Activated naive CD4-positive, alpha-beta T cell treated with anti-CD3 and anti-CD28 coated beads, Interleukin-2, amount 50 U/mL, for 72 hours (primary cell): ENCODE results near the gene INAVA. TPM values are rescaled to one million over a fixed set of nuclear protein-coding genes. Genes with fewer than 3 reads are reported as not detected.

Source experiments
- ATAC-seq, 2 donors: fragments of 150-1000 bp; cut with Tn5 transposase; 2 replicates each; pipeline ENCODE4 v1.10.0; 2021; ENCODE audit warnings: mild to moderate bottlenecking in 2 of 2, moderate library complexity in 2 of 2
- DNase-seq, 2 donors: peaks; one replicate each; pipeline ENCODE4 v3.0.0; 2021 to 2022; ENCODE audit warnings: low spot score in 2 of 2
- H3K27ac Mint-ChIP-seq, 2 donors: one replicate each; pipeline ENCODE4 v1.8.0; 2022; ENCODE audit warnings: mild to moderate bottlenecking in 2 of 2, mixed read lengths in 2 of 2
- H3K36me3 Mint-ChIP-seq, 2 donors: one replicate each; pipeline ENCODE4 v1.8.0; 2022; ENCODE audit warnings: mixed read lengths in 2 of 2
- H3K9me3 Mint-ChIP-seq, 2 donors: one replicate each; pipeline ENCODE4 v1.8.0; 2022; ENCODE audit warnings: mixed read lengths in 2 of 2
- total RNA-seq, 2 donors: library from RNA; stranded (reverse); gene quantifications; one replicate each; pipeline ENCODE4 v1.2.3, GENCODE V29; 2022

INAVA gene, protein sequence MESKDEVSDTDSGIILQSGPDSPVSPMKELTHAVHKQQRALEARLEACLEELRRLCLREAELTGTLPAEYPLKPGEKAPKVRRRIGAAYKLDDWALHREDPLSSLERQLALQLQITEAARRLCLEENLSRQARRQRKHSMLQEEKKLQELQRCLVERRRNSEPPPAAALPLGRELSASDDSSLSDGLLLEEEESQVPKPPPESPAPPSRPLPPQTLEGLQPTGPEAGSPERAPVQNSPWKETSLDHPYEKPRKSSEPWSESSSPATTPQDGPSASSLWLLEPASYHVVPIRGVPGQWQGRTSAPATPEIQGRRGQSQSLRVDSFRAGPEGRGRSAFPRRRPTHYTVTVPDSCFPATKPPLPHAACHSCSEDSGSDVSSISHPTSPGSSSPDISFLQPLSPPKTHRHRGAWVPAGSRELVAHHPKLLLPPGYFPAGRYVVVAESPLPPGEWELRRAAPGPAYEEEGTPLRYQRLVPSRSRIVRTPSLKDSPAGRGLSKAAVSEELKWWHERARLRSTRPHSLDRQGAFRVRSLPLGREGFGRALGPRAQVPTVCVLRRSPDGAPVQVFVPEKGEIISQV
- under 1 TPM; 0.09 to 0.88 TPM for total RNA-seq

DNA sequence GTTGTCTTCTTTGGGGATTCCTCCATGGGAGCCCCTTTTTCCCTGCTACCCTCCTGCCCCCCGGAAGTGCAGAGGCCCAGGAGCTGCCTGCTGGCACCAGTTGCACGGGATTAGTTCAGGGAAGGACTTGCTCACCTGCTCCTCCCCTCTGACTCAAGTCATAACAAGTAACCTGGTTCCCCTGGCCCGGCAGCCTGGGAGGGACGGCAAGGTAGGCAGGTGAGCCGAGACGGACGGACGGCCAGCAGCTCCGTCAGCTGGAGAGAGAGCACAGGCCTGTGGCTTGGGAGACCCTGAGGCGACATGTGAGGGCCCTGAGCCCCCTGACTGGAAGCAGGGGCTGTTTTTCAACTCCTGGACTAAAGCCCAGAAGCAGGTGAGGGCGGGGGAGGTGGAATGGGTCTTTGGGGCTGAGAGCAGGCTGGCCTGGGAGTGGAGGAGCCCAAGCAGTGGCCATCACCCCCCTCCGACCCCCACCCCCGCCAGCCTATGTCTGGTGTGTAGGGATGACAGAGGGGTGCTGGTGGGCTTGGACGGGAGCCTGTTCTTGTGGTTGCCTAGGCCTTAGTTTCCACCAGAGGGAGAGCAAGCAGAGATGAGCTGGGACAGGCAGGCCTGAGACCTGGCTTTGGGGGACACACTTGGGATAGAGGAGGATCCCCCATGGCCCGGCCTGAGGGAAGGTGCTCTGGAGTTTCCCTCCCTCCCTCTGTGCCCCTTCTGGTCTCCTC lies at the start of gene INAVA:
Gene INAVA, plus strand, starts transcription at position 189 of the 731 bp plus-strand sequence. CDS start 3,501 bp downstream, outside the sequence.
- ATAC-seq, result no peak
- no peak for DNase-seq
- Mint-ChIP-seq H3K9me3 (no peaks in the 10 kb centered on the region), H3K36me3 (peaks cover 0 to 4% of the 10 kb centered on the region in 2 donors), H3K27ac (no peak within 1 kb of the TSS)

DNA sequence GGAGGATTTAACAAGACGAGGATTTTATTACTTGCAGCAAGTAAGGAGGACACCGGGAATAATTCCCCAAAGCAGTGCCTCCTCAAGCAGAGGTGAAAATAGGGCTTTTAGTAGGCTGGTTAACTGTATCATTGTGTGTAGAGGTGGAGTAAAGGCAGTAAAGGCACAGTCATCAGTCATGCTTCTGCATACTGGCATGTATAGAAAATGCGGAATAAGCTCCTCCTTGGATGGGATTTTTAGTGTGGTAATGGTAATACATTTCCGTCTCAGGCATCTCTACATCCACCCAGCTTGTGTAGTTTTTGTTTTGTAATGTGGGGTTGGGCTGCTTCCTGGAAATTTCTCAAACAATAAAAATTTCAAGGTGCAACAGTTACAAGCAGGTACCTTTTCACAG lies 49.3 kb upstream of the INAVA start:
- DNase-seq (no peak), ATAC-seq (no peak)
- H3K9me3 Mint-ChIP-seq, result no peaks in the 10 kb centered on the region
- peaks cover 11 to 17% of the 10 kb centered on the region in 2 donors for H3K36me3 Mint-ChIP-seq
- no peak overlapping the region for H3K27ac Mint-ChIP-seq

DNA sequence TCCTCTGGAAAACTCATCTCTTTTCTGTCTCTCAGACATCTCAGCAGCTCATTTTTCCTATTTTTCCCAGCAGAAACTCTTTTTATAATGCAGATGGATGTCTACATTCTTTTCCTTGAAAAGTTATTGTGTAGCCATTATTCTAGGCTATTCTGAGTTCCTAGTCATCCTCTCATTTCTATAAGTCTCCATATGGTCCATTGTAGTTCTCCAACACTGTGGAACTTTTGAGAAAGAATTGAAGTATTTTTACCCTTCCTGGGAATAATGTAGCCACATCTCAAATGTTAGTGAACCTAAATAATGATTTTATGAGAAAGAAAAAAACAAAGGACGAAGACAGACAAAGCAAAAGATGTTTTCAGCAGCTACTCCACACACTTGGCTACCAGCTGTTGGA lies 48.3 kb upstream of the INAVA start:
- no peak overlapping the region for H3K27ac Mint-ChIP-seq
- ATAC-seq, result no peak
- no peak for DNase-seq
- H3K9me3 Mint-ChIP-seq, result no peaks in the 10 kb centered on the region
- H3K36me3 Mint-ChIP-seq, result peaks cover 14 to 23% of the 10 kb centered on the region in 2 donors

GRCh38 chr1:200849430-200849829 lies 45.3 kb upstream of the INAVA start:
- peaks cover 18 to 23% of the 10 kb centered on the region in 2 donors for H3K36me3 Mint-ChIP-seq
- ATAC-seq, result no peak
- DNase-seq, result no peak
- no peaks in the 10 kb centered on the region for H3K9me3 Mint-ChIP-seq
- no peak overlapping the region for H3K27ac Mint-ChIP-seq

GRCh38 chr1:200850554-200850953 lies 44.1 kb upstream of the INAVA start:
- DNase-seq (no peak), ATAC-seq (no peak)
- H3K36me3 Mint-ChIP-seq, result peaks cover 18 to 23% of the 10 kb centered on the region in 2 donors
- no peaks in the 10 kb centered on the region for H3K9me3 Mint-ChIP-seq
- H3K27ac Mint-ChIP-seq, result no peak overlapping the region

- Mint-ChIP-seq H3K36me3 (peaks cover 0 to 4% of the 10 kb centered on the region in 2 donors), H3K9me3 (no peaks in the 10 kb centered on the region), H3K27ac (no peak overlapping the region)
- ATAC-seq, result peak; percentile 34 to 81
- DNase-seq, result no peak
Measured at GRCh38 chr1:200856716-200857357, 37.9 kb upstream of the INAVA start.

GRCh38 chr1:200857804-200858203 lies 36.9 kb upstream of the INAVA start:
- Mint-ChIP-seq H3K9me3 (no peaks in the 10 kb centered on the region), H3K27ac (no peak overlapping the region), H3K36me3 (peaks cover 0 to 4% of the 10 kb centered on the region in 2 donors)
- ATAC-seq (no peak), DNase-seq (no peak)

DNA sequence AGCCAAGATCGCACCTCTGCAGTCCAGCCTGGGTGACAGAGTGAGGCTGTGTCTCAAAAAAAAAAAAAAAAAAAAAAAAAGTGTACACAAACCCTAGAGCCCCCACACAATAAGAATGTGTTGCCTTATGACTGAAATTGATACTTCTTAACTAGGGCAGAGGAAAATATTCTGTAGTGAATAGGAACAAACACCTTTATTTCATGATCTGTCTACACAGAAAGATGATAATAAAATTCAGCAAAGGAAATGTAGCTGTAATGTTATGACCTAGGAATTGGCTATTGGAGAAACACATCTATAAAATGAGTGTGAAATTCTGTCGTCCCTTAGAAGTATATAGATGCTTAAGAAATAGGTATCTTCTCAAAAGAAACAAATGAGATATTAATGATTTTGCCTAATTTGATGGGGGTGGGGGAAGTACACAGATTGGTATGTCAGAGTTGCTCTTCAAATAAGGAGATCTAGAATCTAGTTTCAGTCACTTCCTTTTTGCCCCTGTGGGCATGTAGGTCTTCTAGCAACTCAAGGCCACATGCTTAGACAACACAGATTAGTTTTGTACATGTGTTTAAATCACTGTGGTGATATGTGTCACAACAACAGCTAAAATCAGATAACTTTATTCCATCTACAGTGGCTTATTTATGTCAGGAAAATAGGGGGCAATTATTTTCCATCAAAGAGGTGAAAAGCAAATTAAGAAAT lies 32.6 kb upstream of the INAVA start:
- H3K36me3 Mint-ChIP-seq, result peaks cover 0 to 4% of the 10 kb centered on the region in 2 donors
- peak in 1 of 2 donors; percentile 39 for ATAC-seq
- no peak overlapping the region for H3K27ac Mint-ChIP-seq
- H3K9me3 Mint-ChIP-seq, result no peaks in the 10 kb centered on the region
- DNase-seq, result no peak

- no peak overlapping the region for H3K27ac Mint-ChIP-seq
- no peaks in the 10 kb centered on the region for H3K9me3 Mint-ChIP-seq
- ATAC-seq (peak in 1 of 2 donors; percentile 41), DNase-seq (no peak)
- H3K36me3 Mint-ChIP-seq, result peaks cover 0 to 4% of the 10 kb centered on the region in 2 donors
Measured at GRCh38 chr1:200862713-200863415, 31.8 kb upstream of the INAVA start.

GRCh38 chr1:200866116-200866515 lies 28.6 kb upstream of the INAVA start:
- H3K9me3 Mint-ChIP-seq, result no peaks in the 10 kb centered on the region
- DNase-seq (no peak), ATAC-seq (no peak)
- no peak overlapping the region for H3K27ac Mint-ChIP-seq
- H3K36me3 Mint-ChIP-seq, result peaks cover 0 to 4% of the 10 kb centered on the region in 2 donors

GRCh38 chr1:200866521-200866920 lies 28.2 kb upstream of the INAVA start:
- ATAC-seq (peak; percentile 86 to 95), DNase-seq (peak in 1 of 2 donors; percentile 62)
- Mint-ChIP-seq H3K36me3 (peaks cover 0 to 4% of the 10 kb centered on the region in 2 donors), H3K9me3 (no peaks in the 10 kb centered on the region), H3K27ac (no peak overlapping the region)

GRCh38 chr1:200867018-200867811 lies 27.5 kb upstream of the INAVA start:
- no peak for DNase-seq
- H3K27ac Mint-ChIP-seq, result peak overlapping the region in 1 of 2 donors; percentile 14
- no peaks in the 10 kb centered on the region for H3K9me3 Mint-ChIP-seq
- peaks cover 0 to 4% of the 10 kb centered on the region in 2 donors for H3K36me3 Mint-ChIP-seq
- ATAC-seq, result no peak

- DNase-seq (no peak), ATAC-seq (no peak)
- peaks cover 0 to 6% of the 10 kb centered on the region in 2 donors for H3K36me3 Mint-ChIP-seq
- no peak overlapping the region for H3K27ac Mint-ChIP-seq
- H3K9me3 Mint-ChIP-seq, result no peaks in the 10 kb centered on the region
Measured at GRCh38 chr1:200869376-200869752, 25.3 kb upstream of the INAVA start.

GRCh38 chr1:200869753-200870391 lies 24.8 kb upstream of the INAVA start:
- ATAC-seq, result peak; percentile 51 to 65
- DNase-seq, result no peak
- Mint-ChIP-seq H3K36me3 (peaks cover 0 to 11% of the 10 kb centered on the region in 2 donors), H3K27ac (no peak overlapping the region), H3K9me3 (no peaks in the 10 kb centered on the region)
